GM13976 (cell line): ENCODE measurements around the gene SRCAP.

ENCODE experiments used
- DNase-seq: peaks from one replicate; pipeline ENCODE4 v3.0.0; 2012; ENCODE audit warnings: low spot score
- in situ Hi-C: fragments of 300-500 bp; cut with MboI; formaldehyde crosslinking; loops from one replicate; pipeline ENCODE4 v1.12.0; 2022; ENCODE audit warnings: low sequenced_read_pairs, mixed read lengths, inconsistent platforms; ENCODE audit not compliant: unreplicated experiment
- TF ChIP-seq, protein P1 (sequence below): IDR thresholded peaks from 2 replicates; pipeline ENCODE4 v1.5.1; 2012; ENCODE audit warnings: borderline replicate concordance, mild to moderate bottlenecking; ENCODE audit not compliant: insufficient read depth; ENCODE audit errors: extremely low read depth, missing control alignments, control extremely low read depth

SRCAP gene

DNA sequence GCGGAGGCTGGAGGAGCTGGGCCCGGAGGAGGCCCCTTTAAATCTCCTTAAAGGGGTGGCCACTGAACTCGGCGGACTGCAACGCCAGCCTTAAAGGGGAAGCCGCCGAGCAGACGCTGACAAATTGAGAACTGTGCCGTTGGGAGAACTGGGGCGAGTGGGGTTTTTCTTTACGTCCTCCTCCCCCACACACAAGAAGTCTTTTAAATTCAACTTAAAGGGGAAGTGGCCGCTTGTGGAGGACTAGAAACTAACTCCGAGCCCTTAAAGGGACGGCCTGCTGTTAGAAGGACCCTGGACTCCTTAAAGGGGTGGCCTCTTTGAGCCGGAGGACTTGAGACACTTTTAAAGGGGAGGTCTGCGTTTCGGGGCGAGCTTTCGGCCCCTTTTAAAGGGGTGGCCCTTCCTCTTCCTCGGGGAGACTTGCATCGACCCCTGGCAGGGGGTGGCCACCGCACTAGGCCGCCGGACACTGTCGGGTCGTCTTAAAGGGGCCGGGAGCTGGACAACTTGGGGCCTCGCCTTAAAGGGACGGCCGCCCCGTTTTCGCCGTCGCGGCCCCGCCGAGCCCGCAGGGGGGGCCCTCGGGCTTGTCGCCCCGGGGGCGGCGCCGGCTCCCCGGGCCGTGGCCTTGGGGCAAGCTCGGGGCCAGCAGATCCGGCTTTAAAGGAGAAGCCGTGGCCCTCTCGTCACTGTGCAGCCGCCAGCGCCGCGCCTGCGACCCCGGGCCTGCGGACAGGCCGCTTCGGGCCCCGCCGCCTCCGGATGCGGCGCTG lies 40.1 kb upstream of the SRCAP start:
- in situ Hi-C loops, result no loop called here
- DNase-seq, result peak; percentile 87
- TF ChIP-seq, protein P1, sequence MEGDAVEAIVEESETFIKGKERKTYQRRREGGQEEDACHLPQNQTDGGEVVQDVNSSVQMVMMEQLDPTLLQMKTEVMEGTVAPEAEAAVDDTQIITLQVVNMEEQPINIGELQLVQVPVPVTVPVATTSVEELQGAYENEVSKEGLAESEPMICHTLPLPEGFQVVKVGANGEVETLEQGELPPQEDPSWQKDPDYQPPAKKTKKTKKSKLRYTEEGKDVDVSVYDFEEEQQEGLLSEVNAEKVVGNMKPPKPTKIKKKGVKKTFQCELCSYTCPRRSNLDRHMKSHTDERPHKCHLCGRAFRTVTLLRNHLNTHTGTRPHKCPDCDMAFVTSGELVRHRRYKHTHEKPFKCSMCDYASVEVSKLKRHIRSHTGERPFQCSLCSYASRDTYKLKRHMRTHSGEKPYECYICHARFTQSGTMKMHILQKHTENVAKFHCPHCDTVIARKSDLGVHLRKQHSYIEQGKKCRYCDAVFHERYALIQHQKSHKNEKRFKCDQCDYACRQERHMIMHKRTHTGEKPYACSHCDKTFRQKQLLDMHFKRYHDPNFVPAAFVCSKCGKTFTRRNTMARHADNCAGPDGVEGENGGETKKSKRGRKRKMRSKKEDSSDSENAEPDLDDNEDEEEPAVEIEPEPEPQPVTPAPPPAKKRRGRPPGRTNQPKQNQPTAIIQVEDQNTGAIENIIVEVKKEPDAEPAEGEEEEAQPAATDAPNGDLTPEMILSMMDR, result peak; percentile 43

DNA sequence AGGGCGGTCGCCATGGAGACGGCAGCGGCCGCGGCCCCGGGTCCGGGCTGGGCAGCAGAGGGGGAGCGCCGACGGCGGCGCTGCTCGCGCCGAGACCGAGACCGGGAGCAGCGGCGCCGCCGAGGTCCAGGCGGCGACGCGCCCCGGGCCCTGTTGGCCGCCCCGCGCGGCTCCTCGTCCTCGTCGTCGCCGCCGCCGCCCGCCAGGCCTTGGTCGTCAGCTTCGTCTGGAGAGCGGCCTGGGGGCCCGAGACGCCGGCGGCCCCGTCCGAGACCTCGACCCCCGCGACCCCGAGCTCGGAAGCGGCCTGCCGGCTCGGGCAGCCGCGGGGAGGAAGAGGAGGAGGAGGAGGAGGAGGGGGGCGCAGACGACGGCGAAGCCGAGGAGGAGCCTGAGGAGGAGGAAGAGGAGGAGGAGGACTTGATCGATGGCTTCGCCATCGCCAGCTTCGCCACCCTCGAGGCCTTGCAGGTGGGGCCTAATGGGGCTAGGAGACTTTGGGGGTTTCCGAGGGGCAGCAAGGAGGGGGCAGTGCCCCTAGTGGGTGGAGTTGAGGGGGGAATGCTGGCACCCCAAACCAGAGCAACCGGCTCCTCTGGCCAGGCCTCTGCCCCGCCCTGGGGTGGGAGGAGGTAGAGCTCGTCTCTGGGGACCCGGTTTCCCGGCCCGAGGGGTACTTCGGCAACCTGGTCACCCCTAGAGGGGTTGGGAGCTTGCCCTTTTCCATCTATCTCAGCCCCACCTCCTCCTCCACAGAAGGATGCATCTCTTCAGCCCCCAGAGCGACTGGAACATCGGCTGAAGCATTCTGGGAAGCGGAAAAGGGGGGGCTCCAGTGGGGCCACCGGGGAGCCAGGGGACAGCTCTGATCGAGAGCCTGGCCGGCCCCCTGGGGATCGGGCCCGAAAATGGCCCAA lies 39.2 kb upstream of the SRCAP start:
- in situ Hi-C loops, result no loop called here
- TF ChIP-seq, protein P1, result no peak
- no peak for DNase-seq

DNA sequence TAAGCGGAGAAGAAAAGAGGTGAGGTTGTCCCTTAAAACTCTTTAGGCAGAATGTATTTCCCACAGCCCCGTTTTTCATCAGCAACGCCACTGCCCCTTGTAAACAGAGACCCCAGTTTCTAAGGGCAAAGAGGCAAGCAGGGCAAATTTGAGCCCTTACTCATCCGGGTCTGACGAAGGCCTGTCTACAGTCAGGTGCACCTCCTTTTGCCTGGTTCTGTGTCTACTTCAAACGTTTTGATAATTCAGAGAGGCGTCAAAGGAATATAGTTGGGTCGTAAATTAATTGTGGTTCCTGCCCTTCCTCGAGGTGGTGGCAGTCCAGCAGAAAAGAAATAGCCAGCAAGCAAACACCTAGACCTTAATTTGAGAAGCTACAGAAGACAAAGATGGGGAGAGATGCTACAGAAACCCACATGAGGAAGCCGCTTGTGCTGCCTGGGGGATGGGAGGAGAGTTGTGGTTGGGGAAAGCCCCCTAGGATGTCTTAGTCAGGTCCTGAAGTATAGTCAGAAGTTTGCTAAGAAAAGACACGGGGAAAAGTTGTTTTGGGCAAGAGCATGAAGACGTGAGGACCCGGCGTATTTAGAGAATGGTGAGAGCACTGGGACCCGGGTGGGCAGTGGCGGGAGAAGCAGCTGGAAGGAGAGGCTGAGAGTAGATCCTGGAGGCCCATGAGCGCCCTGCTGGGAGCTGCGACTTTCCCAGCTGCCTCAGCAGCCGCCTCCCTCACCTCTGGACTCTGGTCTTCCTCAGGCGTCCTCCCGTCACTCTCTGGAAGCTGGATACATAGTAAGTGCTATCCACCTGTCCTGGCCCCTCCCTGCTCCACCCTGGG lies 38.3 kb upstream of the SRCAP start:
- peak; percentile 83 for DNase-seq
- TF ChIP-seq, protein P1, result no peak
- in situ Hi-C loops, result no loop called here

DNA sequence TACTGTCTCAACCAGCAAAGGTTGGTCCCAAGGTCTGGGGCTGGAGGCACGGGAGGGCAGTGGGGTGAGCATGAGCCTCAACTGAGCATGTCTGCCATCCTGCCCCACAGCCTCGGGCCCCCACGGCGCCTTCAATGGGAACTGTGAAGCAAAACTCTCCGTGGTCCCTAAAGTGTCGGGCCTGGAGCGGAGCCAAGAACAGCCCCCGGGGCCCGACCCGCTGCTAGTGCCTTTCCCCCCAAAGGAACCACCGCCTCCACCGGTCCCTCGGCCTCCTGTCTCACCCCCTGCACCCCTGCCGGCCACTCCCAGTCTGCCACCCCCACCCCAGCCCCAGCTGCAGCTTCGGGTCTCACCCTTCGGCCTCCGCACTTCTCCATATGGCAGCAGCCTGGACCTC lies 36.5 kb upstream of the SRCAP start:
- TF ChIP-seq, protein P1, result no peak
- no peak for DNase-seq
- in situ Hi-C loops, result no loop called here

DNA sequence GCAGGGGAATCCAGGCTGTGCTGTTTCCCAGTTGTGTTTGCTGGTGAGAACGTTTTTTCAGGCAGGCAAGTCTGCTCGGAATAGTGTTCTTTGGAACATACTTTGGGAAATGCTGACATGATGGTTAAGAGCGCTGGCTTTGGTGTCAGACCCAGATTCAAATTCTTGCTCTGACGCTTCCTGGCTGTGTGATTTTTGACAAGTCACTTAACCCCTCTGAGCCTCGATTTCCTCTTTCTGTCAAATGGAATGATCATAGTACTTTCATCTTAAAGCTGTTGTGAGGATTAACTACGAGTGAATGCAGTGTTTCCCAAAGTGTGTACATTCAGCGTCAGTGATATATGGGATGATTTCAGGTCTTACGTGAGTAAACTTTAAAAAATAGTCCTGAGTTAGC lies 35.9 kb upstream of the SRCAP start:
- in situ Hi-C loops, result no loop called here

More for the DNA sequence above, 35.9 kb upstream of the SRCAP start:
- no peak for DNase-seq
- TF ChIP-seq, protein P1, result no peak
